ENCODE measurements around the gene CFAP298. TPM values are rescaled to one million over a fixed set of nuclear protein-coding genes. Genes with fewer than 3 reads are reported as not detected.

Gene CFAP298
- total and polyA plus RNA-seq, 2 donors (not counting 3 experiments of a cell fraction or from before 2014, with no cell fraction given), result 17.6 to 44.1 TPM

DNA sequence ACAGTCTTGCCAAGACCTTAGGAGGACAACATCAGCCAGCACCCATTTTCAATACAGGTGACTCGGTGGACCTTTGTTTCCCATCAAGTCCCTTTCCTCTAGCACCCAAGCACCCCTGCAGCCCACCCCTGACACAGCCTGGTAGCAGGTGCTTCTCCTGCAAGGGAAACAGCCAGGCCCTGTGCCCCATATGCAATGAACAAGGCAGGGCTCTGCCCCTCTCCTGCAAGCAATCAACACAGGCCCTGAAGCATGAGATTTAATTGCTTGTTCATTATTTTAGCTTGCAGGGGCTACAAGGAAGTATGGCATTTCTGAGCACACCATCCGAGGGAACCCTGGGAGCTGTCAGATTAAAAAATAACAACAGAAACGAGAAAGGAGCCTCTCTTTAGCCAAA lies 62.3 kb downstream of the CFAP298 start:
- Histone ChIP-seq H2AFZ (ENCODE audit: low read depth, low read length) (no peak overlapping the region), H3K36me3 (ENCODE audit: control insufficient read depth in 2 of 2, extremely low read depth in 1 of 2, insufficient read depth in 2 of 2, low read length in 2 of 2) (no peaks in the 10 kb centered on the region), H3K9me1 (replicated peaks; ENCODE audit: control insufficient read depth, extremely low read depth, insufficient read depth, low read length) (no peaks in the 10 kb centered on the region), H3K4me1 (ENCODE audit: control insufficient read depth, extremely low read depth, insufficient read depth, low read length) (peaks cover 11% of the 10 kb centered on the region), H3K27me3 (ENCODE audit: control insufficient read depth in 2 of 2, insufficient read depth in 2 of 2, low read length in 2 of 2) (no peaks in the 10 kb centered on the region), H4K20me1 (replicated peaks; ENCODE audit: control insufficient read depth, extremely low read depth, insufficient read depth, low read length) (no peaks in the 10 kb centered on the region), H3K9me3 (replicated peaks; ENCODE audit: control insufficient read depth, insufficient read depth, low read length) (no peaks in the 10 kb centered on the region), H3K4me2 (ENCODE audit: insufficient read depth, low read length) (no peak overlapping the region), H3K9ac (replicated peaks; ENCODE audit: extremely low read depth, insufficient read depth, low read length) (no peak overlapping the region), H3K4me3 (replicated peaks in 1 of 3; ENCODE audit: insufficient read depth in 1 of 3, low read depth in 1 of 3, low read length in 3 of 3) (no peak overlapping the region), H3K79me2 (ENCODE audit: control insufficient read depth, insufficient read depth, low read length) (no peaks in the 10 kb centered on the region), H3K27ac (ENCODE audit: insufficient read depth, low read depth, low read length) (no peak overlapping the region)
- ChIA-PET POLR2A (no interaction called here), CTCF (no interaction called here)
- no TSS peak for BruUV-seq (replicated peaks)
- DNase-seq (ENCODE audit: low read depth, low spot score) (no peak), FAIRE-seq (no peak)
- intact Hi-C loops (cut with micrococcal nuclease) (no loop called here), dilution Hi-C loops (cut with MboI; ENCODE audit: extremely low pct_ligation_motif_present, low sequenced_read_pairs) (no loop called here)
- TF ChIP-seq MYC (IDR thresholded peaks at IDR 0.05; ENCODE audit: low read depth, low read length), result no peak
- no peak for TF ChIP-seq POLR2AphosphoS5 (IDR thresholded peaks at IDR 0.05; ENCODE audit: insufficient read depth, low read depth, low read length)
- TF ChIP-seq, protein P1, sequence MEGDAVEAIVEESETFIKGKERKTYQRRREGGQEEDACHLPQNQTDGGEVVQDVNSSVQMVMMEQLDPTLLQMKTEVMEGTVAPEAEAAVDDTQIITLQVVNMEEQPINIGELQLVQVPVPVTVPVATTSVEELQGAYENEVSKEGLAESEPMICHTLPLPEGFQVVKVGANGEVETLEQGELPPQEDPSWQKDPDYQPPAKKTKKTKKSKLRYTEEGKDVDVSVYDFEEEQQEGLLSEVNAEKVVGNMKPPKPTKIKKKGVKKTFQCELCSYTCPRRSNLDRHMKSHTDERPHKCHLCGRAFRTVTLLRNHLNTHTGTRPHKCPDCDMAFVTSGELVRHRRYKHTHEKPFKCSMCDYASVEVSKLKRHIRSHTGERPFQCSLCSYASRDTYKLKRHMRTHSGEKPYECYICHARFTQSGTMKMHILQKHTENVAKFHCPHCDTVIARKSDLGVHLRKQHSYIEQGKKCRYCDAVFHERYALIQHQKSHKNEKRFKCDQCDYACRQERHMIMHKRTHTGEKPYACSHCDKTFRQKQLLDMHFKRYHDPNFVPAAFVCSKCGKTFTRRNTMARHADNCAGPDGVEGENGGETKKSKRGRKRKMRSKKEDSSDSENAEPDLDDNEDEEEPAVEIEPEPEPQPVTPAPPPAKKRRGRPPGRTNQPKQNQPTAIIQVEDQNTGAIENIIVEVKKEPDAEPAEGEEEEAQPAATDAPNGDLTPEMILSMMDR (IDR thresholded peaks at IDR 0.05; ENCODE audit: extremely low read depth in 1 of 2, insufficient read depth in 1 of 2, low read depth in 1 of 2, low read length in 2 of 2), result no peak
- TF ChIP-seq, protein P2, sequence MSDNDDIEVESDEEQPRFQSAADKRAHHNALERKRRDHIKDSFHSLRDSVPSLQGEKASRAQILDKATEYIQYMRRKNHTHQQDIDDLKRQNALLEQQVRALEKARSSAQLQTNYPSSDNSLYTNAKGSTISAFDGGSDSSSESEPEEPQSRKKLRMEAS (IDR thresholded peaks at IDR 0.05; ENCODE audit: insufficient read depth, insufficient read length), result no peak
- no peak for TF ChIP-seq GATA2 (IDR thresholded peaks at IDR 0.05; ENCODE audit: insufficient read depth, insufficient read length, low read depth, low read length)
- TF ChIP-seq FOS (IDR thresholded peaks at IDR 0.05; ENCODE audit: borderline replicate concordance, insufficient read depth, low read length), result no peak
- no peak for TF ChIP-seq JUN (IDR thresholded peaks at IDR 0.05; ENCODE audit: borderline replicate concordance, insufficient read depth, insufficient read length, low read depth)
- no peak for TF ChIP-seq POLR2A (IDR thresholded peaks at IDR 0.05; ENCODE audit: low read depth, low read length)
- TF ChIP-seq EZH2 (IDR thresholded peaks at IDR 0.05; ENCODE audit: borderline replicate concordance, low read depth, low read length, severe bottlenecking), result no peak

All from endothelial cell of umbilical vein (primary cell).